ENCODE data around the gene IKZF2. TPM values are rescaled to one million over a fixed set of nuclear protein-coding genes. Genes with fewer than 3 reads are reported as not detected.

The IKZF2 gene
- total and polyA plus RNA-seq, 2 experiments from 2014 or later = 2.6 to 10.1 TPM

GRCh38 chr2:213036836-213037235 is 114.6 kb downstream of the IKZF2 start:
- Histone ChIP-seq H3K9me2 (ENCODE audit: insufficient read depth) (no peaks in the 10 kb centered on the region), H3K4me1 (ENCODE audit: insufficient read depth) (no peaks in the 10 kb centered on the region), H3F3A (replicated peaks; ENCODE audit: low read depth) (no peaks in the 10 kb centered on the region), H4K20me1 (replicated peaks; ENCODE audit: insufficient read depth) (no peaks in the 10 kb centered on the region), H3K79me2 (replicated peaks; ENCODE audit: insufficient read depth) (no peaks in the 10 kb centered on the region), H3K27ac (ENCODE audit: low read depth) (no peak overlapping the region), H3K36me3 (ENCODE audit: insufficient read depth) (no peaks in the 10 kb centered on the region), H3K4me3 (no peak overlapping the region), H2AFZ (no peak overlapping the region), H3K4me2 (no peak overlapping the region), H3K27me3 (ENCODE audit: insufficient read depth) (no peaks in the 10 kb centered on the region)
- TF ChIP-seq REST (IDR thresholded peaks at IDR 0.05; ENCODE audit: unreplicated experiment) = no peak
- TF ChIP-seq EZH2 (IDR thresholded peaks at IDR 0.05; ENCODE audit: low read depth, unreplicated experiment) = no peak
- no peak for TF ChIP-seq ETS1 (IDR thresholded peaks at IDR 0.05)
- TF ChIP-seq EZH2phosphoT487 (IDR thresholded peaks at IDR 0.05; ENCODE audit: unreplicated experiment) = no peak
- no peak for TF ChIP-seq JUNB (IDR thresholded peaks at IDR 0.05; ENCODE audit: unreplicated experiment)
- no peak for TF ChIP-seq STAT1 (IDR thresholded peaks at IDR 0.05; ENCODE audit: unreplicated experiment)
- no peak for TF ChIP-seq NANOG (IDR thresholded peaks at IDR 0.05; ENCODE audit: borderline replicate concordance)
- TF ChIP-seq ZNF462 (CRISPR knock-in tag; IDR thresholded peaks at IDR 0.05) = no peak
- ATAC-seq = no peak
- Mint-ChIP-seq H3K27ac (no peak overlapping the region), H3K4me1 (no peaks in the 10 kb centered on the region), H3K36me3 (ENCODE audit: low read depth) (no peaks in the 10 kb centered on the region), H3K4me3 (no peak overlapping the region), H3K27me3 (ENCODE audit: insufficient read depth, low read depth, poor library complexity) (no peaks in the 10 kb centered on the region), H3K9me3 (no peaks in the 10 kb centered on the region)
- no peak for DNase-seq (ENCODE audit: low spot score)
